ENCODE results near the gene PEA15.

Gene PEA15

GRCh38 chr1:160251687-160252526 is 46.7 kb downstream of the PEA15 start:
- DNase-seq, result peak; percentile 78
- H3K36me3 ChIP-seq, result no peaks in the 10 kb centered on the region; the same call in 1 of the 2 replicates
- no peaks in the 10 kb centered on the region for H3K9me3 ChIP-seq
- no peaks in the 10 kb centered on the region for H3K27me3 ChIP-seq
- H3K4me1 ChIP-seq, result no peaks in the 10 kb centered on the region; the same call in 1 of the 2 replicates
- no peak overlapping the region for H3K4me3 ChIP-seq (ENCODE audit: low read depth, low read length)
- peak; percentile 84 for TF ChIP-seq CTCF (IDR thresholded peaks at IDR 0.05; ENCODE audit: low read depth, low read length)

GRCh38 chr1:160255781-160256300 is 50.7 kb downstream of the PEA15 start:
- H3K4me3 ChIP-seq (ENCODE audit: low read depth, low read length), result no peak overlapping the region
- H3K4me1 ChIP-seq, result peaks cover 3% of the 10 kb centered on the region; the same call in 1 of the 2 replicates
- H3K36me3 ChIP-seq, result no peaks in the 10 kb centered on the region
- DNase-seq, result no peak
- TF ChIP-seq CTCF (IDR thresholded peaks at IDR 0.05; ENCODE audit: low read depth, low read length), result no peak
- H3K9me3 ChIP-seq, result no peaks in the 10 kb centered on the region
- H3K27me3 ChIP-seq, result no peaks in the 10 kb centered on the region

GRCh38 chr1:160256396-160257046 is 51.3 kb downstream of the PEA15 start:
- peaks cover 3% of the 10 kb centered on the region; the same call in 1 of the 2 replicates for H3K4me1 ChIP-seq
- DNase-seq, result no peak
- H3K36me3 ChIP-seq, result no peaks in the 10 kb centered on the region
- no peaks in the 10 kb centered on the region for H3K9me3 ChIP-seq
- H3K27me3 ChIP-seq, result no peaks in the 10 kb centered on the region
- no peak overlapping the region for H3K4me3 ChIP-seq (ENCODE audit: low read depth, low read length)
- TF ChIP-seq CTCF (IDR thresholded peaks at IDR 0.05; ENCODE audit: low read depth, low read length), result no peak

- TF ChIP-seq CTCF (IDR thresholded peaks at IDR 0.05; ENCODE audit: low read depth, low read length), result no peak
- no peaks in the 10 kb centered on the region for H3K36me3 ChIP-seq
Measured at GRCh38 chr1:160257411-160258015, 52.3 kb downstream of the PEA15 start.

GRCh38 chr1:160258177-160258798 is 53.1 kb downstream of the PEA15 start:
- Histone ChIP-seq H3K4me3 (ENCODE audit: low read depth, low read length) (no peak overlapping the region), H3K4me1 (peaks cover 3% of the 10 kb centered on the region; the same call in 1 of the 2 replicates), H3K9me3 (no peaks in the 10 kb centered on the region), H3K36me3 (no peaks in the 10 kb centered on the region), H3K27me3 (no peaks in the 10 kb centered on the region)
- TF ChIP-seq CTCF (IDR thresholded peaks at IDR 0.05; ENCODE audit: low read depth, low read length), result no peak
- DNase-seq, result no peak

More at GRCh38 chr1:160257411-160258015, 52.3 kb downstream of the PEA15 start:
- peaks cover 3% of the 10 kb centered on the region; the same call in 1 of the 2 replicates for H3K4me1 ChIP-seq
- no peak for DNase-seq
- no peak overlapping the region for H3K4me3 ChIP-seq (ENCODE audit: low read depth, low read length)
- no peaks in the 10 kb centered on the region for H3K9me3 ChIP-seq
- H3K27me3 ChIP-seq, result no peaks in the 10 kb centered on the region
